PC-9 (cell line): ENCODE results near the gene AGAP1.

Source experiments
- CTCF ChIP-seq: fragments of 200-600 bp; sonication (generic); conservative IDR thresholded peaks from 2 replicates; pipeline ENCODE4 v1.6.1; 2017; ENCODE audit warnings: mixed run types, antibody characterized with exemption, mild to moderate bottlenecking, moderate library complexity
- EZH2 ChIP-seq: fragments of 200-600 bp; sonication (generic); IDR thresholded peaks from 2 replicates; pipeline ENCODE4 v1.8.0; 2017; ENCODE audit warnings: antibody characterized with exemption, low read depth

- TF ChIP-seq CTCF (no peak), EZH2 (no peak)
These were observed 370.5 kb downstream of the AGAP1 start for GRCh38 chr2:235864302-235864701.
